Activated CD8-positive, alpha-beta T cell treated with anti-CD3 and anti-CD28 coated beads for 36 hours (primary cell): Measurements from ENCODE around the gene SDCBP2. TPM values are rescaled to one million over a fixed set of nuclear protein-coding genes. Genes with fewer than 3 reads are reported as not detected.

Source experiments
- ATAC-seq: fragments of 200-7000 bp; cut with Tn5 transposase; one replicate; pipeline ENCODE4 v1.10.0; 2021; ENCODE audit warnings: mild to moderate bottlenecking, moderate library complexity
- CTCF ChIA-PET: fragments of 350-600 bp; sonication (Branson Sonifier 250); formaldehyde crosslinking; loops from one replicate; lab custom pipeline; 2021; ENCODE audit warnings: antibody characterized with exemption; lab: Charles Lee
- POLR2A ChIA-PET: fragments of 350-600 bp; sonication (Branson Sonifier 250); formaldehyde crosslinking; loops from one replicate; lab custom pipeline; 2021; ENCODE audit warnings: antibody characterized with exemption; lab: Charles Lee
- DNase-seq: peaks from one replicate; pipeline ENCODE4 v3.0.0-alpha.2; 2020
- H3K27ac Mint-ChIP-seq: one replicate; pipeline ENCODE4 v1.8.0; 2021; ENCODE audit warnings: mild to moderate bottlenecking, mixed read lengths
- H3K27me3 Mint-ChIP-seq: one replicate; pipeline ENCODE4 v1.8.0; 2021; ENCODE audit warnings: mixed read lengths
- H3K36me3 Mint-ChIP-seq: one replicate; pipeline ENCODE4 v1.8.0; 2021; ENCODE audit warnings: low read depth, mixed read lengths
- H3K4me1 Mint-ChIP-seq: one replicate; pipeline ENCODE4 v1.8.0; 2021; ENCODE audit warnings: low read depth, mixed read lengths
- H3K4me3 Mint-ChIP-seq: one replicate; pipeline ENCODE4 v1.8.0; 2021; ENCODE audit warnings: mild to moderate bottlenecking, moderate library complexity, mixed read lengths
- H3K9me3 Mint-ChIP-seq: one replicate; pipeline ENCODE4 v1.8.0; 2021; ENCODE audit warnings: mixed read lengths
- CTCF ChIP-seq: fragments of 200-600 bp; IDR thresholded peaks from one replicate; pipeline ENCODE4 v1.8.0; 2022; ENCODE audit warnings: antibody characterized with exemption, mild to moderate bottlenecking
- intact Hi-C: fragments of 100-400 bp; cut with micrococcal nuclease; formaldehyde crosslinking; loops from one replicate; pipeline ENCODE4 v1.10.0; 2022
- total RNA-seq, 2 experiments: library from RNA; stranded (reverse); gene quantifications; one replicate each; pipeline ENCODE4 v1.2.3, GENCODE V29; 2021

SDCBP2 gene
- total RNA-seq, 2 experiments from 2014 or later: 3.0 to 3.7 TPM

DNA sequence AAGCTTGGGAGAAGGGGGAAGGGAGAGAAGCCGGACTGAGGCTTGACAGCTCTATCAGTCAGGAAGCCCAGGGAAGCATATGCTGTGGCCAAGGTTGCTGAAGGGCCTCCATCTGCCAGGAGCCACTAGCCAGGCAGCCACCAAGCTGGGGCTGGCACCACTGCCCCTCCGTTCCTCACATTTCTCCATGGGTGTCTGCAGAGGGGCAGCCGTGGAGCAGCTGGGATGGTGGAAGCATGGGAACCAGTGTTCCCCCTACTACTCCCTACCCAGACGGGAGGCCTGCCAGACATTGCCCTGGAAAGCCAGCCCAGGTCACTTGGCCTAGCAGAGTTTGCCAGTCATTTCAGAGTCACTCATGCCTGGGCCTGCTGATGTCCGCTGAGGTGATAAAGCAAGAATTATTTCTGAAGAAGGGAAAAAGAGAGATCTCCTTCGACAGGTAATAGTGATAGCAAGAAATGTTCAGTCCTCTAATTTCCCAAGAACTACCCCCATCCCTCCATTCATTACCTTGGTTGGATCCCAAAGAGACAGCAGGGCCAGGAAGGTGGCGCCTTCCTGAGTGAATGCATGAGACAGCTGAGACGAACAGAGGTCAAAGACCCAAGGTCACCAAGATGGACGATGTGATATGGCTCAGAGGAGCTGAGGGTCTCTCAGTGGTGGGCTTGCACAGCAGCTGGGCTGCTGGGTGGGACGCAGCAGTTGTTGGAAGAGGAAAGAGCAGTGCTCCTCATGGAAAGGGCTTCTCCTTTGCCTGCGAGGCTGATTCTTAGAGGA, 41.0 kb downstream of the SDCBP2 start:
- H3K4me1 Mint-ChIP-seq: peaks cover 61% of the 10 kb centered on the region
- no peak overlapping the region for H3K27ac Mint-ChIP-seq
- no peak for ATAC-seq
- no peaks in the 10 kb centered on the region for H3K27me3 Mint-ChIP-seq
- intact Hi-C loops: no loop called here
- H3K4me3 Mint-ChIP-seq: no peak overlapping the region
- DNase-seq: no peak
- ChIA-PET CTCF (interaction anchor here (1.4 kb wide), 1 partner anchor 9 kb away, joined by 3 read pairs; no protein-coding TSS in a partner anchor), POLR2A (interaction anchor here (0.7 to 1.2 kb wide), 3 partner anchors 11 to 39 kb away, joined by 3 read pairs; no protein-coding TSS in a partner anchor)
- H3K9me3 Mint-ChIP-seq: no peaks in the 10 kb centered on the region
- no peaks in the 10 kb centered on the region for H3K36me3 Mint-ChIP-seq
- no peak for TF ChIP-seq CTCF

GRCh38 chr20:1287306-1287705, 41.6 kb downstream of the SDCBP2 start:
- intact Hi-C loops: no loop called here
- POLR2A ChIA-PET: interaction anchor here (0.7 to 1.8 kb wide), 6 partner anchors 12 to 38 kb away, joined by 3 to 7 read pairs (median 3); partner anchors contain the start of gene SNPH

DNA sequence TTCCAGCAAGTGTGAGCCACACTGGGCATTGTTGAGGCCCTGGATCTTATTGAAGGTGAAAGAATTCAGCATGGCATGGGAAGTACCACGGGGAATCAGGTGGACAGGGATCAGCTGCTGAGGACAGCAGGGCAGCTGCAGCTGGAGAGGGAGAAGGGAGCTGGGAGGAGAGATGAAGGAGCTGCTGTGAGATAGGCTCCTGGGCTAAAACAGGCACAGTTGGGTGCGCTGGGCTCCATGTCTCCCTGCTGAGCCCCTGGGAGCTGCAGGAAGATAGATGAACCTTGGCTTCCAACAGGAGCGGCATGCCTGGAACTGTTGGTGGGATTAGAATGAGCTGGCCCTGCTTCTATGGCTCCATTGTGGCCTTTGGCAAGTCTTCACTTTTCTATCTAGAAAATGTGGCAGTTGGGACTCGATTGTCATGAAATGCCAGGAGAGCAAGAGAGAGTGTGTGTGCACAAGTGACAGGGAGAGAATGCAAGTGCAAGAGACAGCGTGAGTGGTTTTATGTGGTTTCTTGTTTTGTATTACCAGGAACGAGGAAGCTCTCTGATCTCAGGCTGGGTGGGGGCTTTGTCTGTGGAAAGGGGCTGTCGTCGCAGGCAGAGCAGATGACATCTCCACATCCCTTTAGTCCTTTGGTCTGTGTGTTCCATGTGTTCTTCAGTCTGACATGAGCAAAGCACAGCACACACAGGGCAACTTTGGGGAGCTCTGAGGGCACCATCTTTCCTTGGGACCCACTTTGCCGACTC, 42.5 kb downstream of the SDCBP2 start:
- ATAC-seq (peak; percentile 32), DNase-seq (no peak)
- TF ChIP-seq CTCF: no peak
- peak overlapping the region; percentile 73 for H3K27ac Mint-ChIP-seq
- peaks cover 56% of the 10 kb centered on the region for H3K4me1 Mint-ChIP-seq
- no peaks in the 10 kb centered on the region for H3K27me3 Mint-ChIP-seq
- peak overlapping the region; percentile 44 for H3K4me3 Mint-ChIP-seq
- intact Hi-C loops: no loop called here
- ChIA-PET POLR2A (interaction anchor here (0.7 to 1.8 kb wide), 5 partner anchors 13 to 38 kb away, joined by 3 to 7 read pairs (median 3); partner anchors contain the start of gene SNPH), CTCF (interaction anchor here (0.8 to 1.5 kb wide), 4 partner anchors 11 to 491 kb away, joined by 3 to 4 read pairs (median 3); no protein-coding TSS in a partner anchor)
- H3K36me3 Mint-ChIP-seq: no peaks in the 10 kb centered on the region
- no peaks in the 10 kb centered on the region for H3K9me3 Mint-ChIP-seq

More at GRCh38 chr20:1287306-1287705, 41.6 kb downstream of the SDCBP2 start:
- CTCF ChIA-PET: interaction anchor here (0.8 to 1.5 kb wide), 3 partner anchors 10 to 490 kb away, joined by 3 to 4 read pairs (median 3); no protein-coding TSS in a partner anchor
- no peak for DNase-seq
- TF ChIP-seq CTCF: no peak
- Mint-ChIP-seq H3K9me3 (no peaks in the 10 kb centered on the region), H3K27me3 (no peaks in the 10 kb centered on the region), H3K27ac (peak overlapping the region; percentile 73), H3K4me3 (peak overlapping the region; percentile 44), H3K4me1 (peaks cover 59% of the 10 kb centered on the region), H3K36me3 (no peaks in the 10 kb centered on the region)
- ATAC-seq: peak; percentile 90

DNA sequence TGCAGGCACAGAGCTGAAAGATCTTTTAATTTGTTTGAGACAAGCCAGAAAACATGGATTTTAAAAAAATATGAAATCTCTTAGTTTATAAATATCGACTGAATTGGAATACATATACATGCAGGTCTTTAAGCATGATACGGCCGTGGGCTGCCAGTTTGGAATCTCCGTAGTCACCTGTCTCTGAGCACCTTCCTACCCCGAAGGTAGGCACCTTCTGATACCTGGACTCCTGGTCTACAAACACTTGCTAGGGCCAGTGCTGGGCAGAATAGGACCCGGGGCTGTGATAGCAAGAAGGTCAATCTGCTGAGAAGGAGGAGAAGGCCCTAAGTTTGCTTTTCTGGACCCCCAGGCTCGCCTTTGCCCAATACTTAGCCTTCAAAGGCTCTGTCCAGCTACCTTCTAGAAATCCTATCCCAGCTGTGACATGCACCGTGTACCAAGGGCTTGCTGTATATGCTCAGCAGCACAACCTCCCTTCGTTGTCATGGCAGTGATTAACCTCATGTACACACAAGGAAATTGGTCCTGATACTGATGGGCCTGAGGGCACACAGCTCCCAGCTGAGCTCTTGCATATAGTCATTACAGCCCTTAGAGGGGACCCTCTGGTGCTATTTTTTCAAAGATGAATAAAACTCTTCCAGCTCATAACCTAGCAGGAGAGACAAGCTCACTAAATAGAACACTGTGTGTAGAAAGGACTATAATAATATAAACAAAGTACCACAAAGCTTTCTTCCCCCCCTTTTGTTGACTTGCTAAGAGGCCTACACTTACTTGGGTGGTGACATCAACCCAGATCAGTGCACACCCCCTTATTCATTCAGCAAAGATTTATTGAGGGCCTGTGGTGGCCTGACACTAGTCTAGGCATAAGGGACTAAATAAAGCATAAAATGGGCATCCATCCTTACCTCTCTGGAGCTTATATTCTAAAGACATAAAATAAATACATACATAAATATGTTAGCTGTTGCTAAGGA, 45.1 kb downstream of the SDCBP2 start:
- Mint-ChIP-seq H3K9me3 (no peaks in the 10 kb centered on the region), H3K27me3 (no peaks in the 10 kb centered on the region), H3K4me3 (no peak overlapping the region), H3K36me3 (no peaks in the 10 kb centered on the region), H3K27ac (no peak overlapping the region), H3K4me1 (peaks cover 61% of the 10 kb centered on the region)
- CTCF ChIA-PET: interaction anchor here (1.1 to 3.1 kb wide), 5 partner anchors 15 to 74 kb away, joined by 3 to 12 read pairs (median 3); no protein-coding TSS in a partner anchor
- POLR2A ChIA-PET: interaction anchor here (0.6 to 1.1 kb wide), 2 partner anchors 9 to 17 kb away, joined by 4 read pairs; partner anchors contain the start of gene SNPH
- no peak for DNase-seq
- TF ChIP-seq CTCF: no peak
- no peak for ATAC-seq
- intact Hi-C loops: no loop called here
